Smooth muscle cell of the brain vasculature (primary cell): Measurements from ENCODE around the gene PLOD1.
"Not testable (repeated sequence)": the region's sequence is repeated elsewhere in the genome, so short reads cannot be mapped to it uniquely, and the experiment has no call there.

Experiments used
- DNase-seq: peaks from one replicate; pipeline ENCODE4 v3.0.0-alpha.2; 2012; ENCODE audit warnings: low read depth, low spot score

PLOD1 gene

GRCh38 chr1:11938722-11939526 is 4.4 kb downstream of the PLOD1 start:
- DNase-seq, result no peak

GRCh38 chr1:11939794-11940193 is 5.3 kb downstream of the PLOD1 start:
- DNase-seq, result not testable (repeated sequence)

GRCh38 chr1:11940260-11940921 is 5.9 kb downstream of the PLOD1 start:
- DNase-seq, result no peak

GRCh38 chr1:11942280-11942679 is 7.8 kb downstream of the PLOD1 start:
- no peak for DNase-seq

GRCh38 chr1:11943619-11944018 is 9.1 kb downstream of the PLOD1 start:
- no peak for DNase-seq

GRCh38 chr1:11944358-11944931 is 9.9 kb downstream of the PLOD1 start:
- DNase-seq, result no peak

- no peak for DNase-seq
Measured at GRCh38 chr1:11946647-11947046, 12.1 kb downstream of the PLOD1 start.

GRCh38 chr1:11948822-11949458 is 14.4 kb downstream of the PLOD1 start:
- DNase-seq, result no peak

GRCh38 chr1:11951901-11952300 is 17.4 kb downstream of the PLOD1 start:
- DNase-seq, result no peak

GRCh38 chr1:11952455-11953109 is 18.1 kb downstream of the PLOD1 start:
- DNase-seq, result no peak

- no peak for DNase-seq
Measured at GRCh38 chr1:11955221-11955620, 20.7 kb downstream of the PLOD1 start.

- no peak for DNase-seq
Measured at GRCh38 chr1:11957398-11957797, 22.9 kb downstream of the PLOD1 start.

- no peak for DNase-seq
Measured at GRCh38 chr1:11957897-11958296, 23.4 kb downstream of the PLOD1 start.

- no peak for DNase-seq
Measured at GRCh38 chr1:11960276-11960675, 25.8 kb downstream of the PLOD1 start.

- DNase-seq, result no peak
Measured at GRCh38 chr1:11960715-11961114, 26.2 kb downstream of the PLOD1 start.

- DNase-seq, result no peak
Measured at GRCh38 chr1:11961230-11961629, 26.7 kb downstream of the PLOD1 start.

GRCh38 chr1:11963622-11964021 is 29.1 kb downstream of the PLOD1 start:
- DNase-seq, result no peak

GRCh38 chr1:11964656-11965055 is 30.1 kb downstream of the PLOD1 start:
- no peak for DNase-seq

- DNase-seq, result no peak
Measured at GRCh38 chr1:11967028-11967547, 32.6 kb downstream of the PLOD1 start.

- DNase-seq, result no peak
Measured at GRCh38 chr1:11970441-11971185, 36.1 kb downstream of the PLOD1 start.

GRCh38 chr1:11977625-11978024 is 43.1 kb downstream of the PLOD1 start:
- DNase-seq, result no peak
